ENCODE measurements around the gene SFN.

DNA sequence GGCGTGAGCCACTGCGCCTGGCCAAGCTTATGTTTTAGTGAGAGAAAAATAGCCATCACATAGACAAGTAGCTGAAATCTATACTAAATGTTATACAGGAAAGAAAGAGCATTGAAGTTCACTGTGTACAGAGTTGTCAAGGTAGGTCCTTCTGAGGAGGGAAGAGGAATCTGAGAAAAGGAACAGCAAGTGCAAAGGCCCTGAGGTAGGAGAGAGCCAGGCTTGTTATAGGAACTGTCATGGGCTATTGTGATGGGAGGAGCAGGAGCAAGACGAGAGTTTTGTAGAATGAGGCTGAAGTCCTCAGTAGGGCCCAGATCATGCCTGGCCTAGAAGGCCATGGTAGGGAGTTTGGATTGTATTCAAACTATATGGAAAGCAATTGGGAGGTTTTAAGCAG lies 31.9 kb upstream of the SFN start:
- TF ChIP-seq, protein P1, sequence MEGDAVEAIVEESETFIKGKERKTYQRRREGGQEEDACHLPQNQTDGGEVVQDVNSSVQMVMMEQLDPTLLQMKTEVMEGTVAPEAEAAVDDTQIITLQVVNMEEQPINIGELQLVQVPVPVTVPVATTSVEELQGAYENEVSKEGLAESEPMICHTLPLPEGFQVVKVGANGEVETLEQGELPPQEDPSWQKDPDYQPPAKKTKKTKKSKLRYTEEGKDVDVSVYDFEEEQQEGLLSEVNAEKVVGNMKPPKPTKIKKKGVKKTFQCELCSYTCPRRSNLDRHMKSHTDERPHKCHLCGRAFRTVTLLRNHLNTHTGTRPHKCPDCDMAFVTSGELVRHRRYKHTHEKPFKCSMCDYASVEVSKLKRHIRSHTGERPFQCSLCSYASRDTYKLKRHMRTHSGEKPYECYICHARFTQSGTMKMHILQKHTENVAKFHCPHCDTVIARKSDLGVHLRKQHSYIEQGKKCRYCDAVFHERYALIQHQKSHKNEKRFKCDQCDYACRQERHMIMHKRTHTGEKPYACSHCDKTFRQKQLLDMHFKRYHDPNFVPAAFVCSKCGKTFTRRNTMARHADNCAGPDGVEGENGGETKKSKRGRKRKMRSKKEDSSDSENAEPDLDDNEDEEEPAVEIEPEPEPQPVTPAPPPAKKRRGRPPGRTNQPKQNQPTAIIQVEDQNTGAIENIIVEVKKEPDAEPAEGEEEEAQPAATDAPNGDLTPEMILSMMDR (CRISPR knock-in tag; IDR thresholded peaks at IDR 0.05) = no peak
- TF ChIP-seq MAFK (conservative IDR thresholded peaks at IDR 0.05 in 1 of 2, IDR thresholded peaks at IDR 0.05 in 1 of 2; ENCODE audit: low read length in 2 of 2) (no peak), CREB1 (IDR thresholded peaks at IDR 0.05) (no peak), CREB1 (CRISPR knock-in tag; IDR thresholded peaks at IDR 0.05) (no peak), ESRRA (CRISPR knock-in tag; IDR thresholded peaks at IDR 0.05; ENCODE audit: low read depth) (no peak), ZNF556 (CRISPR knock-in tag; IDR thresholded peaks at IDR 0.05; ENCODE audit: borderline replicate concordance) (no peak)
- TF ChIP-seq, protein P2, sequence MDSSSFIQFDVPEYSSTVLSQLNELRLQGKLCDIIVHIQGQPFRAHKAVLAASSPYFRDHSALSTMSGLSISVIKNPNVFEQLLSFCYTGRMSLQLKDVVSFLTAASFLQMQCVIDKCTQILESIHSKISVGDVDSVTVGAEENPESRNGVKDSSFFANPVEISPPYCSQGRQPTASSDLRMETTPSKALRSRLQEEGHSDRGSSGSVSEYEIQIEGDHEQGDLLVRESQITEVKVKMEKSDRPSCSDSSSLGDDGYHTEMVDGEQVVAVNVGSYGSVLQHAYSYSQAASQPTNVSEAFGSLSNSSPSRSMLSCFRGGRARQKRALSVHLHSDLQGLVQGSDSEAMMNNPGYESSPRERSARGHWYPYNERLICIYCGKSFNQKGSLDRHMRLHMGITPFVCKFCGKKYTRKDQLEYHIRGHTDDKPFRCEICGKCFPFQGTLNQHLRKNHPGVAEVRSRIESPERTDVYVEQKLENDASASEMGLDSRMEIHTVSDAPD (CRISPR knock-in tag; IDR thresholded peaks at IDR 0.05) = no peak

Data from HepG2 (cell line).